ENCODE data around the gene TRIM9.

TRIM9 gene

DNA sequence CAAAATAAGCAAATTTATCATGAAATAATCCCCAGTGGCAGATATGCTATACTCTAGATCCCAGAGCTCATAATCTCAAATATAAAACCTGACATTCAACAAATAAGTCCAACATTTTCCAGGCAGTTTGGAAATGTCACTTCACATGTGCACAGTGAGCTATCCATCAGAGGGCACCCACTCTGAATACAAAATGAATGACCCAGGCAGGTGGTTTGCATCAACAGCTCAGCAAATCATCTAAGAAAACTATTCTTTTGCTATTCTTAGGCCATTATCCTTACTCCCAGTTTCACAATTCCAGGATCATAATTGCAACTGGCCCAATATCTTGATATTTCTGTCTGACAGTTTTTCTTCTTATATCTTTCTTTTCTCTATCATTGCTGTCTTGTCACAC, 38.5 kb downstream of the TRIM9 start:
- DNase-seq (ENCODE audit: low read depth in 3 of 3) = no peak

- DNase-seq (ENCODE audit: low read depth in 3 of 3) = no peak
Measured at GRCh38 chr14:51053157-51053556, 41.7 kb downstream of the TRIM9 start.

DNA sequence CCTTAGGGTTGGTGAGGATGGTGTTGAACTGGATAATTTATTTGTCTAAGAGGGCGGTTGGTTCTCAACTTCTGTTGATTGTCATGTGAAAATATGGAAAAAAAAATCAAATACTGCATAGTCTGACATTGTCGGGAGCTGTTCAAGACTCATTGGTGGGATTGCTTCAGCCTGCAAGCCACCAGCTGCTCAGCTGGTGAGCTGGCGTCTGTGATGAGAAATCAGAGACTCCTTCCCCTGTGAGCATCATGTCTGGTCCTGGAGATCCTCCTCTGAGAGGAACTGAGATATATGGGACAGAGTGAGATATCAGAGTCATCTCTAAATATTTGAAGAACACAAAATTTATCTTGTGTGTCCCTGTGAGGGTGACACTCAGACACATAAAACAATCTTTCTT, 49.9 kb downstream of the TRIM9 start:
- no peak for DNase-seq (ENCODE audit: low read depth in 3 of 3)

DNA sequence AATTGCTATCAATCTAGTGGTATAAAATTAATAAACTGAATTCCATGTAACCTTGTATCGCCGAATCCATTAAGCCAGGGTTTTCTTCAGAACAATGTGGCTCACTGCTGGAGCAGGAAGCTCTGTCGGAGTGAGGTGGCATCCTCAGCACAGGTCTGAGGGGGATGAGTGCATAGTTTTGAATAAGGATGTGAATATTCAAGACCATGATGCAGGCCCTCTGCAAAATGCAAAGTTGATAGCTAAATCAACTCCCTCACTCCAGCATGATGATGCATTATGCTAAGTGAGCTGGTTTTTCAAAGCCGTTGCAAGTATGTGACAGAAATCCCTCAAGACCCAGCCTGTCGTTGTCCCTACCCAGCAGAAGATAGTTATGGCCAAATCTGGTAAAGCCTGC, 53.0 kb downstream of the TRIM9 start:
- no peak for DNase-seq (ENCODE audit: low read depth in 3 of 3)

DNA sequence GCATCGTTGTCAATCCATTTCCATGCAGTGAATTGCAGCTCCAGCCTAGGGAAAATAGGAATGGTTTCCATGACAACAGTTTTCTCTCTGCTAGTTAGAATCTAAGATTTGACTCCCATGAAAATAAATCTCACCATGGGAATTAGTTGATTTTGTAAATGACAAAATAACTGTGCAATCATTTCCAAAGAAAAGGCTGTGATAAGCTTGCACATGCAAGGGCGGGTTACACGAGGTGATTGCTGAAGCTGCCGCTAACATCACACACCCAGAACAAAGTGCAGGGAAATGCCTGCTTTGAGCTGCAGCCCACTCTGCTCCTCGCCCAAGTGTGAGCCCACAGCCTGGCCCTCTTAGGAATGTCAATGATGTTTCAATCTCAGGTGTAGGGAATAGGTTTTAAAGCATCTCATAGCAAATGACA, 53.8 kb downstream of the TRIM9 start:
- no peak for DNase-seq (ENCODE audit: low read depth in 3 of 3)

- no peak for DNase-seq (ENCODE audit: low read depth in 3 of 3)
Measured at GRCh38 chr14:51039252-51039651, 55.7 kb downstream of the TRIM9 start.

- no peak for DNase-seq (ENCODE audit: low read depth in 3 of 3)
Measured at GRCh38 chr14:51035611-51036192, 59.2 kb downstream of the TRIM9 start.

DNA sequence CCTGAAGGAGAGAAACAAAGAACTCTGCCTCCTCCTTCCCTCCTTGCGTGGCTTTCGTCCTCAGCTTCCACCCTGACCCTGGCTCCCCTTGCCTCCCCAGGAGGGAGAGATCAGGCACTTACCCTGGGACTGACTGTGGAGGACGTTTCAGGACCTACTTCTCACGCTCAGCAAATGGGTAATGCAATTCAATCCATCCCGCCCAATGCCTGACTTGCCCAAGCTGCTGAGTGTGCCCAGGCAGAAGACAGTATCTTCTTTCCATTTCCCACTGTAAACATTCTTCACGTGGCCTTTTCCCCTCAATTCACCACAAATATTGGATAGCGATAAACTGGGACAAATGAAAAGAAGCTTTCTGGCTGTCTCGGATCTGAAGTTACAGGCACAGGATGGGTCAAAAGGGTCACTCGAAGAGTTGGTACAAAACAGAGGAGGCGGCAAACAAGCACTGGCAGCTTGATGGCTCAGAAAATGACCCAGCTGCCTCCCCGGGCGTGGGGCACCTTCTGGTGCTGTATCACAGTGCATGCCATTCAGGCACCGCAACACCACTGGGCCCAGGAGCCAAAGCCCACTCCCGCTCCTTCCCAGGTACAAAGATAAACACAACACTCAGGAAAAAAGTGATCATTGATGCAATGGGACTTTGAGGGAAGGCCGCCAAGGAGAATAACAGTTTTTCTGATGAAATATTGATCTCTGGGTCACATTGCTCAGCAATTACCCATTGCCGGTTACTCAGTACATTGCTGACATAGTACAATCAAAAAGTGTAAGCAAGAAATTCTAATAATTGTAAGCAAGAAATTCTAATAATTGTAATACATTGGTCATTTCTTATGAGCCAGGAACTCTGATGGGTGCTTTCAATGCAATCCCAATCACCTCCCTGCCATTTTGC, 65.8 kb downstream of the TRIM9 start:
- no peak for DNase-seq (ENCODE audit: low read depth in 3 of 3)

DNA sequence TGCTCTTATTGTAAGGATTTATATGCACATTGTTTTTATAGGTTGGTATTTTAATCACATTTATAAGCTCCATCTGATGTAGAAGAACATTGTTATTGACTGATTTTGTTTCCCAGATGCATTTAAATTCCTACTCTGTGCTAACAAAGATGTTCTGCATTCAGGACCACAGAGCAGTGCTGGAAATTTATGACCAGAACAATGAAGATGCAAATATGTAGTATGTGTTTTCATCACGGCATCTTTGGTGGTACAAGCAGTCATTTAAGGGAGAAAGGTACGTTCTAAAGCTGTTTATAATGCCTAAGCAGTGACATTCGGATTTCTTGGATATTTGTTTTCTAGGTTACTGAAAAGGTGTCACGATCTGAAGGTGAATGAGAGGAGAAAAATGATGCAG, 66.5 kb downstream of the TRIM9 start:
- DNase-seq (ENCODE audit: low read depth in 3 of 3) = no peak

DNA sequence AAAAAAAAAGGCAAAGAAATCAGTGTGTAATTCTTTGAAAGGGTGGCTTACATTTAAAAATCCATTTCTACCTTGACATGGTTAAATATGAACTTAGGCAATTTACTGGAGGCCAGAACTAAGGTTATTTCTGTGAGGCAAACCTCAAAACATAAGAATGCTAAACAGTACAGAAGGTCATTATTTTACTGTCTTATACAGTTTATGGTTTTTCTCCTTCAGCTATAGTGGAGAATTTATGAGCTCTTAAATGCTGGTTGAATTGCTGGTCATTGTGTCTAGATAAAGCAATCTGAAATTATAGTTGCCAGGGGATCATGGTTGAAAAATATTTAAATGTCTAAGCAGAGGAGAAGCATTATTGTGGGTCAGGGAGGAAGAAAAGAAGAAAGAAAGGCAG, 70.5 kb downstream of the TRIM9 start:
- no peak for DNase-seq (ENCODE audit: low read depth in 3 of 3)

DNA sequence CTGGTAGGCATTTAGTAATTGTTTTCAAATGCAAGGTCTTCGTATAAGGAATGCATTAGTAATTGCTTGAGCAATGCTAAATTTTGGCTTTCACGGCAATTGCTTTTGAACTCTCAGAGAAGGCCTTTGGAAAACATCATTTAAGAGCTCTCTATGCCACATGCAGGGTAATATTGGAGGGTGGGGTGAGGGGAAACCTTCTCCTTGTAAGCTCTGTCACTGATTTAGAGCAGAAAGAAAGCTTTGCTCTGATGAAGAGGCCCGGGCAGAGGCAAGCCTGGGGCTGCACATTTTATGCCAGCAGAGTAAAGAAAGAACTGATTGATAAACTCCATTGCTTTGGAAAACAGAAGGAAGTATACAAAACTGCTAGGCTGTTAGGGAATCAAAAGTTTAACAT, 70.9 kb downstream of the TRIM9 start:
- no peak for DNase-seq (ENCODE audit: low read depth in 3 of 3)

DNA sequence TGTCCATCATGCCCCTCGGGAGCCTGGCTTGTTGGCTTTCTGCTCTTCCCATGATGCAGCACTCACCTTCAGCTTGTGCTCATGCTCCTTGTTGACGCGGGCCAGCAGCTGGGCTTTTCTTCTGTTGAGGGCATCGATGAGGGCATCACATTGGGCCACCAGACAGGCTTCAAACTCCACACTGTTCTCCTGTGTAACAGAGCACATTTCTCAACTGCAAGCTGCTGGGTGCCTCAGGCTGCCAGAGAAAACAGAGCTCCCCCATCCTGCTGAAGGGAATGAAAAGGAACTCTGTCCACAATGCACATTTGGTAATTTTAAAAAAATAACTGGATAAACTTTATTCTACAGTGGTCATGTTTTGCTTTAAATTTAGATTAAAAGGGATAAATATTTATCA, 72.1 kb downstream of the TRIM9 start:
- no peak for DNase-seq (ENCODE audit: low read depth in 3 of 3)

DNA sequence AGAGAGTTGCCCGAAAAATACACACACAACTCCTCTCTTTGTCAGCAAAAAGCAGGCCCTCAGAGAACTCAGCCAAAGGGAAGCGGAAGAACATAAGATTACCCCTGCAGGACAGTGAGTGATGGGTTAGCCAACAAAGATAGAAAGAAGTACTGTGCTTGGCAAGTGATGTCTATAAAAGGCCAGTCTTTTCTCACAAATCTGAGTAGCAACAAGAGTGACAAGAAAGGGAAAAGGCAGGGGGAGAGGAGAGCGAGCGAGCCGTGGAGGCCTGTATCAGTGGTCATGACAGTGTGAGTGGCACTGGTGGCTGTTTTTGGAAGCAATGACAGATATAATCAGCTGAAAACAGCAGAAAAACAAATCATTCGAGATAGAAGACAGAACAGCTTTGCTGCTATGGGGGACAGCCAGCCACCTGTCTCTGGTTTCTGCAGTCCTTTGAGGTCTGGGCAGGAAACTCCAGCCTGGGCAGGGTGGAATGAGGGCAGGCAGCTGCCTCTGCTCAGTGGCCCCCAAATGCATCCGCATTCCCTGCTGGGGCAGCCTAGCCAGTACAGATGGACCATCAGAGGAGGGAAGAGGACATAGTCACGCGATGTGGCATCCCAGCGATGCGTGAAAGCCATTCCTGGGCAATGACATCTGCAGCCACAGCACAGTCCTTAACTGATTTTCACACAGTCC, 74.7 kb downstream of the TRIM9 start:
- DNase-seq (ENCODE audit: low read depth in 3 of 3) = no peak

GRCh38 chr14:51019089-51019488, 75.8 kb downstream of the TRIM9 start:
- DNase-seq (ENCODE audit: low read depth in 3 of 3) = no peak

DNA sequence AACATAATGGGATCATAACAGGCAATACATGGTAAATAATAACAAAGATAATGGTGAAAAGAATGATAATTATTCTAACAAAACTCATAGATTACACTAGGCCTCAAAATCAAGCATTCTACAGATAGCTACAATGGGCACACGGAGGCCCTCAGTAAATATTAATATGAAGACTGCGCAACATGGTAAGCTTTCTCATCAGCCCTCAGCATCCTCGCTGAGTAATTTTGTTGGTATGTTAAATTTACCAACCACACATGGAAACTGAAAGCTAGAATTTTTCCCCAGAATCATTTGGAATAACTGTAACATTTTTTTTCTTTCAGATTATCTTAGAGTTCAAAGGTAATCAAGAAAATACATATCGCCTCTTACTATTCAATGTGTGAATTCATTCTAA, 76.4 kb downstream of the TRIM9 start:
- DNase-seq (ENCODE audit: low read depth in 3 of 3) = no peak

DNA sequence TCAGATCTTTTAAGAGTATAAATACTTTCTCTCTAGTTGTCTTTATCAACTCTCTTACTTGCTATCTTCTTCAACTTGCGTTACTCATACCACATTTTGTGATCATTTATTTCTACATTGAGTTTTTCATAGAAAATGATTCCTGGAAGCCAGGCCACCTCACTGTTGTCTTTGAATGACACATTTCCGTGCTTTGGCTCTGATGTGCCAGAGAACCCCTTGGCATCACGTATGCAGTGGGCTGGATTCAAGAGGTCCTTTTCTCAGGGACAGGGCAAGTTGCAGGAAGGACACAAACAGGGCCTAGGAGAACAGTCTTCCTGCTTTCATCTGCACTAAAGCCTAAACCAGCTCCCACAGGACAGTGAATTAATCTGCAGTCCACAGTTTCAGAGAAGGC, 80.3 kb downstream of the TRIM9 start:
- DNase-seq (ENCODE audit: low read depth in 3 of 3) = no peak

DNA sequence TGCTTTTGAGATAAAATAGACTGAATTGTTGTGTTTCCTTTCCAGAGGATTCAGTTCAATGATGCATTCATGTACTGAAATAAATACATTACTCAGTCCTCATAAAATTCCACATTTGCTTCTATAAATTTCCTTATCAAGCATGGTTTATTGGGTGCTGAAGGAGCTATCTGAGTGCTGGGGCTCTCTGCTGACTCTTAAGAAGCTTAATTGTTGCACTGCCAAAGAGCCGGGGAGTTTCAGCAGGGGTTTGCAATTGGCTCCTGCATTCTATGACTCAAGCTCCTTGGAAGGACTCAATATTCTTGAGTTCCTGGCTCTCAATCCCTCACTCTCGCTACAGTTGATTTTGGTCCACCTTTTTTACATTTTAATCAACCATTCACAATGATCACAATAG, 80.8 kb downstream of the TRIM9 start:
- no peak for DNase-seq (ENCODE audit: low read depth in 3 of 3)

DNA sequence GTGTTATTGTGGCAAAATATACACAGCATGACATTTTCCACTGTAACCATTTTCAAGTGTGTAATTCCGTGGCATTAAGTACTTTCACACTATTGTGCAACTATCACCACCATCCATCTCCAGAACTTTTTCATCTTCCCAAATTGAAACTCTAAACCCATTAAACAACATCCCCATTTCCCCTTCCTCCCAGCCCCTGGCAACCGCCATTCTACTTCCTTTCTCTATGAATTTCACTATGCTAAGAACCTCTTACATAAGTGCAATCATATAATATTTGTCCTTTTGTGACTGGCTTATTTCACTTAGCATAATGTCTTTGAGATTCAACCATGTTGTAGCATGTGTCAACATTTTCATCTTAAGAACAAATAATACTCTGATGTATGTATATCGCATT, 82.8 kb downstream of the TRIM9 start:
- DNase-seq (ENCODE audit: low read depth in 3 of 3) = no peak

- no peak for DNase-seq (ENCODE audit: low read depth in 3 of 3)
Measured at GRCh38 chr14:51008446-51008845, 86.5 kb downstream of the TRIM9 start.

DNA sequence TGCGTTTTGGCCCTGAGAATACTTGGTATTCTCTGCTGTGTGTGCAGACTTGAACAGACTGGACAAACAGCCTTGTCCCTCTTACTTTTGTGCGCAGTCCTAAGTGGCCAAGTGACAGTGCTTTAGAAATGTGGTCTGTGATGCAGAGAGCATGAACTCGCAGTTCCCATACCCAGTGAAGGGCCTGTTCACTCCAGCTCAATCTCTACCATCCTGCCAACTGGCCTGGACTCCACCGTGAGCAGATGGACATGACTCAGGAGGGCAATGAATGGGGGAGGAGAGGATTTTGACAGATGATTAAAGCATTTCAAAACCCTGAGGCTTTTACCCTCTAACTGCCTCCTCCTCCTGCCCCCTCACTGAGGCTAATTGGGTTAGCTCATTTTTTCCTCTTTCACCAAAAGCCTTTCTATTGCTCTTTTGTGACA, 88.1 kb downstream of the TRIM9 start:
- DNase-seq (ENCODE audit: low read depth in 3 of 3) = no peak

- no peak for DNase-seq (ENCODE audit: low read depth in 3 of 3)
Measured at GRCh38 chr14:51006324-51006723, 88.6 kb downstream of the TRIM9 start.

DNA sequence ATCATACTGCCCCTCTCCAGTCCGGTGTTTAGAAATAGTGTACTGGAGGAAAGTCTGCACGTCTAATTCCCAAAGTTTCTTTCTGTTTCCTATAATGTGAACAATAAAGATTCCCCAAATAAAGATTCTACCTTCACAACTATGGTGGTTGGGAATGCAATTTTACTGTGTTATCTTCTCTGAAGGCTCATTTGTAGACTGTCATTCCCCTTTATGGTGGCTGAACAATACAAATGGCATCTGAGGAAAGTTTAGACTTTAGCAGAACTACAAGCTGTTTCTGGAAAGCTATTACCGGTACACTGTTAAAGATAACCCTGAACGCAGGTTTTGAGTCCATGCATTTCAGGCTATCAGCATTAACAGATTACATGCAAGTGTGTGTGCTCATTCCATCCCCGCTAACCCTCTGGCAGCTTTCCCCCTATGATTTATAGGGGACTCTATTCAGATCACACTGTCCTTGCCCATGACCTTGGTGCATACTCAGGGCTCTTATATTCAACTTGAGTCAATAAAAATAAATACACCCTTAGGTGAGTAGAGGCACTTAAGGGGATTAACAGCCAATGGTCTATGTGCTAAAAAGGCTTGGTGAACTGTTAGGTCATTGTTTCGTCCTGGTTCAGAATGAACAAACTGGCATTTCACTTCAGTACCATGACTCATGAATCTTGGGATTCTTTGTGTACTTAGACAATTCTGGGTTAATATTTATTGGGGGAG, 89.9 kb downstream of the TRIM9 start:
- no peak for DNase-seq (ENCODE audit: low read depth in 3 of 3)

Measured in stimulated activated CD4-positive, alpha-beta T cell treated with anti-CD3 and anti-CD28 coated beads, TNF-alpha, amount 100 ng/mL, for 48 hours (primary cell).